ENCODE data around the gene ARHGAP20. TPM values are rescaled to one million over a fixed set of nuclear protein-coding genes. Genes with fewer than 3 reads are reported as not detected.
"Not testable (repeated sequence)": the region's sequence is repeated elsewhere in the genome, so short reads cannot be mapped to it uniquely, and the experiment has no call there.

The ARHGAP20 gene
- total and polyA plus RNA-seq, 7 donors = 0.69 to 5.3 (median 2.2) TPM

DNA sequence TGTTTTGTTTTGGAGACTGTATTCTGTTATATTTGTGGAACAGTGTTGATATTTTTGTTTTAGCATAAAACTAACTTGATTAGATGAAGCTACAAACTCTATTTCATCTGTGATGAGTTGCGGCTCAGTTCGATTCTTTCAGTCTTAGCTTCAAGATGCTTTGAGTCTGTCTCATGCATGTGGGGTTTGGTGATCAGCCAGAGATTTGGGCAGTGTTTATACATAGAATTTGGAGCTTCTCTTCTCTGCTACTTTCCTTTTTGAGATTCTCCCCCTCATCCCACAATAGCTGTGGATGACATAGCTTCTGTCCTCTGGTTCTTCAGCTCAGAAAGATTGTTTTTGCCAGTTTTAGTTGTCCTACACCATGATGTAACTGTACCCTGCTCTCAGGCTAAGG, 90.4 kb downstream of the ARHGAP20 start:
- no peak for DNase-seq
- no peak overlapping the region for H3K4me3 ChIP-seq
- H3K27me3 ChIP-seq = no peaks in the 10 kb centered on the region
- WGBS, 2 donors = 49 to 51% methylated on average over 2 of the region's 2 CpGs
- H3K36me3 ChIP-seq = no peaks in the 10 kb centered on the region
- no peaks in the 10 kb centered on the region for H3K9me3 ChIP-seq
- intact Hi-C loops (cut with DNase I) = no loop called here
- no peak overlapping the region for H3K27ac ChIP-seq
- H3K4me1 ChIP-seq = no peaks in the 10 kb centered on the region
- TF ChIP-seq, protein P1, sequence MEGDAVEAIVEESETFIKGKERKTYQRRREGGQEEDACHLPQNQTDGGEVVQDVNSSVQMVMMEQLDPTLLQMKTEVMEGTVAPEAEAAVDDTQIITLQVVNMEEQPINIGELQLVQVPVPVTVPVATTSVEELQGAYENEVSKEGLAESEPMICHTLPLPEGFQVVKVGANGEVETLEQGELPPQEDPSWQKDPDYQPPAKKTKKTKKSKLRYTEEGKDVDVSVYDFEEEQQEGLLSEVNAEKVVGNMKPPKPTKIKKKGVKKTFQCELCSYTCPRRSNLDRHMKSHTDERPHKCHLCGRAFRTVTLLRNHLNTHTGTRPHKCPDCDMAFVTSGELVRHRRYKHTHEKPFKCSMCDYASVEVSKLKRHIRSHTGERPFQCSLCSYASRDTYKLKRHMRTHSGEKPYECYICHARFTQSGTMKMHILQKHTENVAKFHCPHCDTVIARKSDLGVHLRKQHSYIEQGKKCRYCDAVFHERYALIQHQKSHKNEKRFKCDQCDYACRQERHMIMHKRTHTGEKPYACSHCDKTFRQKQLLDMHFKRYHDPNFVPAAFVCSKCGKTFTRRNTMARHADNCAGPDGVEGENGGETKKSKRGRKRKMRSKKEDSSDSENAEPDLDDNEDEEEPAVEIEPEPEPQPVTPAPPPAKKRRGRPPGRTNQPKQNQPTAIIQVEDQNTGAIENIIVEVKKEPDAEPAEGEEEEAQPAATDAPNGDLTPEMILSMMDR (IDR thresholded peaks at IDR 0.05) = no peak
- TF ChIP-seq POLR2AphosphoS5 (IDR thresholded peaks at IDR 0.05) (no peak), EP300 (IDR thresholded peaks at IDR 0.05) (no peak)

DNA sequence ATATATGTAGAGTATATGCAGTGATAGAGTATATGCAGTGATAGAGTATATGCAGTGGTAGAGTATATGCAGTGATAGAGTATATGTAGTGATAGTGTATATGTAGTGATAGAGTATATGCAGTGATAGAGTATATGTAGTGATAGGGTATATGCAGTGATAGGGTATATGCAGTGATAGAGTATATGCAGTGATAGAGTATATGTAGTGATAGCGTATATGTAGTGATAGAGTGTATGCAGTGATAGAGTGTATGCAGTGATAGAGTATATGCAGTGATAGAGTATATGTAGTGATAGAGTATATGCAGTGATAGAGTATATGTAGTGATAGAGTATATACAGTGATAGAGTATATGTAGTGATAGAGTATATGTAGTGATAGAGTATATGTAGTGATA, 92.9 kb downstream of the ARHGAP20 start:
- H3K36me3 ChIP-seq; H3K9me3 ChIP-seq; H3K27ac ChIP-seq; H3K4me1 ChIP-seq; H3K27me3 ChIP-seq; intact Hi-C loops (cut with DNase I); H3K4me3 ChIP-seq; DNase-seq: not testable (repeated sequence)
- WGBS, 2 donors = 95 to 98% methylated on average over 1 of the region's 1 CpG

DNA sequence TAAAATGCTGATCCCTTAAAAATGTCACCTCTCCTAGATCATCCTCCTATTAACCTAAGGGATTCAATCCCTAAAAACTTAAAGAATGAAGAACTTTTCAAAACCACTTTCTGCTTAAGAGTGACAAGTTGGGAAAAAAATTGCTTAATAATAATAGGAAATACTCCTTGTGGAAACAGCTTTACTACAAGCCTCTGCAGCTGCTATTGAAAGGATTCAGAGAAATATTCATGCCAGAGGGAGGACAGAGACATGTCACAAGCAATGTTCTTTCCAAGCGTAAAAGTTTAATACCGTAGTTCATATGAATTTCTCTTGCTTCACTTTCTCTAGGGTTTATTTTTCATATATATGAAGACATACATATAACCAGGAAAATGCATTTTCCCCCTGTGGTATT, 98.2 kb downstream of the ARHGAP20 start:
- no peaks in the 10 kb centered on the region for H3K27me3 ChIP-seq
- no peak overlapping the region for H3K27ac ChIP-seq
- no peak for TF ChIP-seq EP300 (IDR thresholded peaks at IDR 0.05)
- TF ChIP-seq, protein P1 (IDR thresholded peaks at IDR 0.05) = no peak
- no peak for TF ChIP-seq POLR2A (IDR thresholded peaks at IDR 0.05)
- no peak for TF ChIP-seq POLR2AphosphoS5 (IDR thresholded peaks at IDR 0.05)
- H3K4me3 ChIP-seq = no peak overlapping the region
- WGBS, 2 donors = 87 to 94% methylated on average over 2 of the region's 2 CpGs
- intact Hi-C loops (cut with DNase I) = no loop called here
- no peaks in the 10 kb centered on the region for H3K4me1 ChIP-seq
- no peaks in the 10 kb centered on the region for H3K9me3 ChIP-seq
- H3K36me3 ChIP-seq = no peaks in the 10 kb centered on the region
- DNase-seq = no peak

DNA sequence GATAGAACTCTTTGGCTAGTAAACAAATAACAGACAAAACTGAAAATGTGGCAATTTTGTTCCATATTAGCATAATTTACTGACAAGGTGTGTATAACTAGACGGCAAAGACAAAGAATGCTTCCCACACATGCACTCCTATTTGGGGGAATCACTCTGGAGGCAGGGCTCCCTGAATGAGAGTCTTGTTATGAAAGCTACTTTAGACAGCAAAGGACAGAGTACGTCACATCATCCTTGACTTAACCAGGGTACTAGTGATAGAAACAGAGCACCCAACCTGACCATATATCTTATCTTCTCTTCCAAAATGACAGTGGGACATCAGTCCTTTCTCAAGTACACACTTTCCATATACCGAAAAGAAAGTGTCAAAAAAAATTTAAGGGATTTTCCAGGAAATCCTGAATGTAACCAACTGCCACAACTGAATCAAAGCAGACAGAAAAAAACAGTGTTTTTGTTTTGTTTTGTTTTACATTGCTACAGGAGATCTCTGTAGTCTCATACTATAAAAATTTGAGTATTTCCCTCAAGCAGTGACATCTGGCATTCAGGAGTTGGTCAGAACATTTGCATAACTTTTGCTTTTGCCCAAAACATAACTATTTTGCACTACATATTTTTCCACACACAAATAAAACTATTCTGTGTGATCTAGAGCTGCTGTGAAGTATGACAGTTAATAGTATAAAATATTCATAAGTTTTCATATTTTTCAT, 98.9 kb downstream of the ARHGAP20 start:
- Histone ChIP-seq H3K36me3 (no peaks in the 10 kb centered on the region), H3K4me1 (no peaks in the 10 kb centered on the region), H3K27ac (no peak overlapping the region), H3K9me3 (no peaks in the 10 kb centered on the region), H3K27me3 (no peaks in the 10 kb centered on the region), H3K4me3 (no peak overlapping the region)
- TF ChIP-seq POLR2A (IDR thresholded peaks at IDR 0.05) = no peak
- TF ChIP-seq, protein P1 (IDR thresholded peaks at IDR 0.05) = no peak
- TF ChIP-seq POLR2AphosphoS5 (IDR thresholded peaks at IDR 0.05) = no peak
- TF ChIP-seq EP300 (IDR thresholded peaks at IDR 0.05) = no peak
- no peak for DNase-seq
- intact Hi-C loops (cut with DNase I) = no loop called here
- 77 to 80% methylated on average over 3 of the region's 3 CpGs for WGBS, 2 donors

DNA sequence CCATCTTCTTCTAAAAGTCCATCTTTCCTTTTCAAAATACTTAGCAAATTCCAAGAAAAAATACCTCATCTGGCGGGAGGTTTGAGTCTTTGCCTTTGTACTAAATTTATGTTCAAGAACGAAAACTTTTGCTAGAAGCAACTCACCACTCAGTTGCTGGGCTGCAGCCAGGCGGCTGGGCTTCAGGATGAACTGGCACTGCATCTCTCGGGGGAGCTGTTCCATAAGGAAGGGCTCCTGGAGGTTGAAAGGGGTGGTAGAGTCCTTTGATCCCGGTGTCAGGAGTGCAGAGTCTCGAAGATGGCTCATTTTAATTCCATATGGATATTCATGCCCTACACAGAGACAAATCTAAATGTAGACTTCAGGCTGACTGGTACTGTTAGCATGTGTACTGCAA, 105.8 kb downstream of the ARHGAP20 start:
- intact Hi-C loops (cut with DNase I) = no loop called here
- Histone ChIP-seq H3K4me1 (no peaks in the 10 kb centered on the region), H3K4me3 (no peak overlapping the region), H3K27me3 (no peaks in the 10 kb centered on the region), H3K9me3 (no peaks in the 10 kb centered on the region), H3K36me3 (no peaks in the 10 kb centered on the region), H3K27ac (no peak overlapping the region)
- DNase-seq = no peak
- WGBS, 2 donors = 74 to 77% methylated on average over 6 of the region's 6 CpGs
- TF ChIP-seq EP300 (IDR thresholded peaks at IDR 0.05) (no peak), POLR2AphosphoS5 (IDR thresholded peaks at IDR 0.05) (no peak), POLR2A (IDR thresholded peaks at IDR 0.05) (no peak)
- TF ChIP-seq, protein P1 (IDR thresholded peaks at IDR 0.05) = no peak

Data from sigmoid colon (tissue), 7 donors.